OCI-LY3 (cell line): ENCODE results near the gene ABLIM3.

Source experiments
- H2AFZ ChIP-seq: fragments of 200-600, 300-600 bp; shearing (Covaris generic); 2 replicates; pipeline ENCODE4 v1.6.0; 2014; ENCODE audit warnings: antibody characterized with exemption, low read depth, low read length
- H3K27ac ChIP-seq: fragments of 200-600, 300-600 bp; sonication (generic); 2 replicates; pipeline ENCODE4 v1.5.1; 2014; ENCODE audit warnings: mild to moderate bottlenecking, low read length, moderate library complexity, mixed read lengths
- H3K27me3 ChIP-seq: fragments of 200-600, 300-600 bp; sonication (generic); 2 replicates; pipeline ENCODE4 v1.6.1; 2014; ENCODE audit warnings: low read depth, low read length, mixed read lengths
- H3K36me3 ChIP-seq: fragments of 200-600, 300-600 bp; sonication (generic); replicated peaks from 2 replicates; pipeline ENCODE3; 2014; ENCODE audit warnings: low read depth, low read length, mixed read lengths
- H3K4me1 ChIP-seq: fragments of 300-600, 200-600 bp; sonication (generic); 2 replicates; pipeline ENCODE4 v1.6.1; 2014; ENCODE audit warnings: low read length, mixed read lengths
- H3K4me2 ChIP-seq: fragments of 200-600, 300-600 bp; sonication (generic); 2 replicates; pipeline ENCODE4 v1.6.1; 2014; ENCODE audit warnings: low read length, mixed read lengths
- H3K4me3 ChIP-seq: fragments of 300-600, 200-600 bp; sonication (generic); 2 replicates; pipeline ENCODE4 v1.5.1; 2014; ENCODE audit warnings: antibody characterized with exemption, mild to moderate bottlenecking, low read length, moderate library complexity
- H3K79me2 ChIP-seq: fragments of 300-600, 200-600 bp; shearing (Covaris generic); 2 replicates; pipeline ENCODE4 v1.6.1; 2014; ENCODE audit warnings: mild to moderate bottlenecking, low read length, mixed read lengths
- H3K9ac ChIP-seq: fragments of 300-600, 200-600 bp; shearing (Covaris generic); 2 replicates; pipeline ENCODE4 v1.6.0; 2014; ENCODE audit warnings: mild to moderate bottlenecking, low read length, moderate library complexity
- H3K9me3 ChIP-seq: fragments of 200-600, 300-600 bp; shearing (Covaris generic); 2 replicates; pipeline ENCODE4 v1.6.1; 2014; ENCODE audit warnings: low read length, mixed read lengths; ENCODE audit not compliant: insufficient read depth
- H4K20me1 ChIP-seq: fragments of 200-600, 300-600 bp; sonication (generic); 2 replicates; pipeline ENCODE4 v1.6.1; 2016; ENCODE audit warnings: low read length, mixed read lengths; ENCODE audit not compliant: insufficient read depth
- EZH2phosphoT487 ChIP-seq: fragments of 200-600 bp; shearing (Covaris generic); IDR thresholded peaks from 2 replicates; pipeline ENCODE4 v1.6.1; 2018; ENCODE audit warnings: antibody characterized with exemption, mixed run types, low read depth
- TF ChIP-seq, protein P1 (sequence below): fragments of 200-600, 300-600 bp; sonication (generic); IDR thresholded peaks from 2 replicates; pipeline ENCODE4 v1.5.1; 2014; ENCODE audit warnings: antibody characterized with exemption, low read length, low read depth

ABLIM3 gene

DNA sequence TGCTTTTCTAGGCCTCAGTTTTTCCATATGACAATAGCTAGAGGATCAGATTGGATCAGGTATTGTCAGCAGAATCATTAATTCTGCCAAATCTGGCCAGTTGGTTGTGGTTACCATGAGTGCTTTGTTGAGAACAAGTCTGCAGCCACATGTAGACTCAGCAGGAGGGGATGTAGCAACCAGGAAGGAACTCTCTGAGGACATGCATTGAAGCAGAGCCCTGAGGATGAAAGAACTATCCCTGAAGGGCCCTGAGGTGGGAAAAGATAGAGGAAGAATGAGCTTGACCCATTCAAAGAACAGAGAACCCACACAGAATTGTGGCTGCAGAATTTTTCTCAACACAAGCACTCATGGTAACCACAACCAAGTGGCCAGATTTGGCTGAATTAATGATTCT is 70.3 kb downstream of the ABLIM3 start:
- H3K36me3 ChIP-seq = no peaks in the 10 kb centered on the region
- H3K4me1 ChIP-seq = no peaks in the 10 kb centered on the region
- H3K27me3 ChIP-seq = no peaks in the 10 kb centered on the region
- no peak overlapping the region for H3K4me3 ChIP-seq
- no peaks in the 10 kb centered on the region for H3K9me3 ChIP-seq
- no peaks in the 10 kb centered on the region for H3K79me2 ChIP-seq
- no peak overlapping the region for H3K27ac ChIP-seq
- no peak overlapping the region for H2AFZ ChIP-seq
- TF ChIP-seq, protein P1, sequence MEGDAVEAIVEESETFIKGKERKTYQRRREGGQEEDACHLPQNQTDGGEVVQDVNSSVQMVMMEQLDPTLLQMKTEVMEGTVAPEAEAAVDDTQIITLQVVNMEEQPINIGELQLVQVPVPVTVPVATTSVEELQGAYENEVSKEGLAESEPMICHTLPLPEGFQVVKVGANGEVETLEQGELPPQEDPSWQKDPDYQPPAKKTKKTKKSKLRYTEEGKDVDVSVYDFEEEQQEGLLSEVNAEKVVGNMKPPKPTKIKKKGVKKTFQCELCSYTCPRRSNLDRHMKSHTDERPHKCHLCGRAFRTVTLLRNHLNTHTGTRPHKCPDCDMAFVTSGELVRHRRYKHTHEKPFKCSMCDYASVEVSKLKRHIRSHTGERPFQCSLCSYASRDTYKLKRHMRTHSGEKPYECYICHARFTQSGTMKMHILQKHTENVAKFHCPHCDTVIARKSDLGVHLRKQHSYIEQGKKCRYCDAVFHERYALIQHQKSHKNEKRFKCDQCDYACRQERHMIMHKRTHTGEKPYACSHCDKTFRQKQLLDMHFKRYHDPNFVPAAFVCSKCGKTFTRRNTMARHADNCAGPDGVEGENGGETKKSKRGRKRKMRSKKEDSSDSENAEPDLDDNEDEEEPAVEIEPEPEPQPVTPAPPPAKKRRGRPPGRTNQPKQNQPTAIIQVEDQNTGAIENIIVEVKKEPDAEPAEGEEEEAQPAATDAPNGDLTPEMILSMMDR = no peak
- TF ChIP-seq EZH2phosphoT487 = no peak
- no peak overlapping the region for H3K4me2 ChIP-seq
- H4K20me1 ChIP-seq = no peaks in the 10 kb centered on the region
- no peak overlapping the region for H3K9ac ChIP-seq

DNA sequence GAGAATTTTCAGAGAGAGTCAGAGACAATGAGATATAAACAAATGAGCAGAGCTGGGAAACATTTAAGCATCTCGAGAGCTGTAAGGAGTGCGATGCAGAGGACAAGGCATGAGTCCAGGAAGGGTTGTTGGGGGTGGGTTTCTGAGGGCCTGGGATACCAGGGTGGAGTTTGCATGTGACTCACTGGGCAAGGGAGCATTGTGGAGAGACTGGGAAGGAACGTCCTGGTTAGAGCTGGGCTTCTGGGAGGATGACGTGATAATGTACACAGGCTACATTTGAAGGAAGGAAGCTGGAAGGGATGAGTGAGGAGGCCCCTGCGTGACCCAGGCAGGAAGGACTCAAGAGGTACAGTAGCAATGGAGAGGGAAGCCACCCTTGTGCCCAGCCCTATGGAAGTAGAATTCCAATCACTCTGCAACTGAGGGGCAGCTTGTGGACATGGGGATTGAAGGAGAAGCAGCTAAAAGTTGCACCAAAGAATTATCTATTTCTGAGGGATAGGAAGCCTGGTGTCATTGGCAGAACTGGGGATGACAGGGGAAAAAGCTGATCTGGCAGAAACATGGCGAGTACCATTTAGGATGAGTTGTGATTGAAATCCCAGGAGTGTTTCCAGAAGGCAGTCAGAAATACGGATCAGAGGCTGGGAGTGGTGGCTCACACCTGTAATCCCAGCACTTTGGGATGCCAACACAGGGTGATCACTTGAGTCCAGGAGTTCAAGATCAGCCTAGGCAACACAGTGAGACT is 71.1 kb downstream of the ABLIM3 start:
- no peak overlapping the region for H3K27ac ChIP-seq

DNA sequence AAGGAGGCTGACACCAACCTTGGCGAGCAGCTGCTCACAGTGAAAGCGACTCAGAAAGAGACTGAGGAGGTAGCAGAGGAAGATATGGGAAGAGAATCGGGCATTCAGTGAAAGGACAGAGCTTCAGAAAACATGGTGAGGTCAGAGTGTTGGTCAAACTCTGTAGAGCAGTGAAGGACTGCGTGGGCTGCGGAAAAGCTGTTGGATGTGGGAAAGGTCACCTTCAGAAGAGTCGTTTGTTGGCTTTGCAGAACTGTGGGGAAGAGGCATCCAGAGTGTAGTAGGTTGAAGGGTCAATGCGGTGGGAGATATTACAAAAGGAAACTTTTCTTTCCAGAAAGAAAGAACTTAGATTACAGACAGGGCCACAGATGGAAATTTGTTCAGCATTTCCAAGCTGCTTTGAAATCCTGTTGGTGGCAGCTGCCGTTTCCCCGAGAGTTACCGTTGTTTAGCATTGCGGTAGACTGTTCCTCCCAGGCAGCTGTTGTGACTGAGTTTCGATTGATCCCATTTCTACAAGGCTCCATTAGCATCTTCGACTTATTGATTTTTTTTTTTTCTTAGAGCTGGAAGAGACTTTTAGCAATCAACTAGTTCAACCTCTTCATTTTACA is 72.1 kb downstream of the ABLIM3 start:
- Histone ChIP-seq H3K4me1 (no peaks in the 10 kb centered on the region), H4K20me1 (no peaks in the 10 kb centered on the region), H3K4me3 (no peak overlapping the region), H3K27me3 (no peaks in the 10 kb centered on the region), H3K9me3 (no peaks in the 10 kb centered on the region), H3K27ac (no peak overlapping the region), H3K36me3 (no peaks in the 10 kb centered on the region), H2AFZ (no peak overlapping the region), H3K9ac (no peak overlapping the region), H3K79me2 (no peaks in the 10 kb centered on the region), H3K4me2 (no peak overlapping the region)
- TF ChIP-seq EZH2phosphoT487 = no peak
- TF ChIP-seq, protein P1 = no peak

More for the DNA sequence above, 71.1 kb downstream of the ABLIM3 start:
- no peaks in the 10 kb centered on the region for H3K79me2 ChIP-seq
- no peaks in the 10 kb centered on the region for H3K9me3 ChIP-seq
- H3K4me1 ChIP-seq = no peaks in the 10 kb centered on the region
- no peaks in the 10 kb centered on the region for H3K27me3 ChIP-seq
- H3K36me3 ChIP-seq = no peaks in the 10 kb centered on the region
- no peak overlapping the region for H3K9ac ChIP-seq
- H4K20me1 ChIP-seq = no peaks in the 10 kb centered on the region
- H2AFZ ChIP-seq = no peak overlapping the region
- no peak overlapping the region for H3K4me2 ChIP-seq
- no peak overlapping the region for H3K4me3 ChIP-seq
- TF ChIP-seq, protein P1 = no peak
- no peak for TF ChIP-seq EZH2phosphoT487

DNA sequence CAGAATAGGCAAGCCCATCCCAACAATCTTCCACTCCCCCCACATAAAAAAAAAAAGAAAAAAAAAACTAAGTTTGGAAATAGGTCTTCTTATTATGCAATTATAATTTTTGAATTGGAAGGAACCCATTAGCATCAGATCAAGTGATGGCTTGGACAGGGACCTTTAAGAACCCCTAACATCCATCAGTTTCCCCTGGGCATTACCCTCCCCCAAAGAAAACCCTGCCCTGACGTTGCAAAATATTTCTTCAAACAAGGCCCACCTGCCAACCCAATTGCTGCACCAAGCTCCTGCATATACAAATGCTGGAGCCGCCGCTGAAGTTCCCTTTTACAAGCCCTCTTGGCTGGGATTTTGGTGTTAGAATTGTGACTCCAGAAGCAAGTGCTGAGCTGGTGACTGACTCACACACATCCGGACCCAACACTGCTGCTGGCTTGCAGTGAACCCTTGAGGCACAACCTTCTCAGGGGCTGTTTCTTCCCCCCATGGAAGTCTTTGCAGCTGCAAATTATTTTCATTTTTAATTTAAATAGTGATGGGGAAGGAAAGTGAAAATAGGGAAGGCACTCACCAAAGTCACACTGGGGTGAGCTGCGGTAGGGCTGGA is 74.3 kb downstream of the ABLIM3 start:
- H3K27ac ChIP-seq = no peak overlapping the region
- H3K4me1 ChIP-seq = no peaks in the 10 kb centered on the region
- no peak overlapping the region for H2AFZ ChIP-seq
- H3K9ac ChIP-seq = no peak overlapping the region
- H3K4me3 ChIP-seq = no peak overlapping the region
- no peaks in the 10 kb centered on the region for H3K79me2 ChIP-seq
- no peaks in the 10 kb centered on the region for H4K20me1 ChIP-seq
- no peaks in the 10 kb centered on the region for H3K36me3 ChIP-seq
- no peaks in the 10 kb centered on the region for H3K27me3 ChIP-seq
- H3K9me3 ChIP-seq = no peaks in the 10 kb centered on the region
- H3K4me2 ChIP-seq = no peak overlapping the region
- TF ChIP-seq, protein P1 = no peak
- TF ChIP-seq EZH2phosphoT487 = no peak
